Coronary artery (tissue), 2 donors: ENCODE measurements around the gene MYO18B.

Experiments used
- DNase-seq: peaks from one replicate; pipeline ENCODE4 v3.0.0-alpha.2; 2017; ENCODE audit warnings: low spot score
- H3K27ac ChIP-seq, 2 donors: fragments of 200-600 bp; sonication (generic); one replicate each; pipeline ENCODE4 v1.5.1; 2016 to 2019
- H3K4me3 ChIP-seq: fragments of 200-600 bp; sonication (generic); 2 replicates; pipeline ENCODE4 v1.5.1; 2016; ENCODE audit warnings: mild to moderate bottlenecking, moderate library complexity
- TF ChIP-seq, protein P1 (sequence below): fragments of 200-600 bp; sonication (generic); IDR thresholded peaks from one replicate; pipeline ENCODE4 v1.5.1; 2019; ENCODE audit warnings: antibody characterized with exemption

MYO18B gene

DNA sequence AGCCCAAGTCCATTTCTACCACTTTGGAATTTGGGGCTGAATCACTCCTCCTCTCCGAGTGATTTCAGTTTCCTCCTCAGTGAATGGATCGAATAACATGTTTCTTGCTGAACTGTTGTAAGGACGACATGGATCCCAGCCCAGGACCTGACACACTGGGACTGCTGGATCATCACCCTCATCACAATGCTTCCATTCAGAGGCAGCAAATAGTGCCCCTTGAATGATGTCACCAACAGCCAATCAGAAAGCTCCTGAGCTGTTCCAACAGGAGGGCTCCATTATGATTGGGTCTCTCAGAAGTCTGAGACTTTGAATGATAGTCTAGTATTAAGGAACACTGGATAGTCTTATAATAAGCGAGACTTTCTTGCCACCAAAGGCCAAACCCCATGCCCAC is 158.9 kb downstream of the MYO18B start:
- no peak overlapping the region for H3K27ac ChIP-seq
- TF ChIP-seq, protein P1, sequence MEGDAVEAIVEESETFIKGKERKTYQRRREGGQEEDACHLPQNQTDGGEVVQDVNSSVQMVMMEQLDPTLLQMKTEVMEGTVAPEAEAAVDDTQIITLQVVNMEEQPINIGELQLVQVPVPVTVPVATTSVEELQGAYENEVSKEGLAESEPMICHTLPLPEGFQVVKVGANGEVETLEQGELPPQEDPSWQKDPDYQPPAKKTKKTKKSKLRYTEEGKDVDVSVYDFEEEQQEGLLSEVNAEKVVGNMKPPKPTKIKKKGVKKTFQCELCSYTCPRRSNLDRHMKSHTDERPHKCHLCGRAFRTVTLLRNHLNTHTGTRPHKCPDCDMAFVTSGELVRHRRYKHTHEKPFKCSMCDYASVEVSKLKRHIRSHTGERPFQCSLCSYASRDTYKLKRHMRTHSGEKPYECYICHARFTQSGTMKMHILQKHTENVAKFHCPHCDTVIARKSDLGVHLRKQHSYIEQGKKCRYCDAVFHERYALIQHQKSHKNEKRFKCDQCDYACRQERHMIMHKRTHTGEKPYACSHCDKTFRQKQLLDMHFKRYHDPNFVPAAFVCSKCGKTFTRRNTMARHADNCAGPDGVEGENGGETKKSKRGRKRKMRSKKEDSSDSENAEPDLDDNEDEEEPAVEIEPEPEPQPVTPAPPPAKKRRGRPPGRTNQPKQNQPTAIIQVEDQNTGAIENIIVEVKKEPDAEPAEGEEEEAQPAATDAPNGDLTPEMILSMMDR, result no peak
- DNase-seq, result no peak
- no peak overlapping the region for H3K4me3 ChIP-seq

DNA sequence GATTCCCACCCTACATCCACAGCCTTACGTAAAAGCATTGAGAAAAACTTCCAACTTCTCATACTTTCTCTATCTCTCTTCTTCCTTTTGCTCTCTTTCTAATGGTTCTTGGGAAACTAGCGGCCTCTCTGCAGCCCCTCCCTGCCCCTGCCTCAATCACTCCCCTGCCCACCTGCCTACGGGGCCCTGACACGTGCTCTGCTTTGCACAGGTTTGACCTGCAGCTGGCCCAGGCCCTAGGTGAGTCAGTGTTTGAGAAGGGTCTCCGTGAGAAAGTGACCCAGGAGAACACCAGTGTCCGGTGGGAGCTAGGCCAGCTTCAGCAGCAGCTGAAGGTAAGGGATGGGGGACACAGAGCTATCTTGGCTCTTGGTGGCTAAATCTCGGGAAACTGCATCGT is 160.4 kb downstream of the MYO18B start:
- Histone ChIP-seq H3K4me3 (no peak overlapping the region), H3K27ac (no peak overlapping the region)
- no peak for DNase-seq
- TF ChIP-seq, protein P1, result no peak

- TF ChIP-seq, protein P1, result no peak
- no peak for DNase-seq
- no peak overlapping the region for H3K27ac ChIP-seq
- no peak overlapping the region for H3K4me3 ChIP-seq
Measured at GRCh38 chr22:25903294-25903693, 161.3 kb downstream of the MYO18B start.

DNA sequence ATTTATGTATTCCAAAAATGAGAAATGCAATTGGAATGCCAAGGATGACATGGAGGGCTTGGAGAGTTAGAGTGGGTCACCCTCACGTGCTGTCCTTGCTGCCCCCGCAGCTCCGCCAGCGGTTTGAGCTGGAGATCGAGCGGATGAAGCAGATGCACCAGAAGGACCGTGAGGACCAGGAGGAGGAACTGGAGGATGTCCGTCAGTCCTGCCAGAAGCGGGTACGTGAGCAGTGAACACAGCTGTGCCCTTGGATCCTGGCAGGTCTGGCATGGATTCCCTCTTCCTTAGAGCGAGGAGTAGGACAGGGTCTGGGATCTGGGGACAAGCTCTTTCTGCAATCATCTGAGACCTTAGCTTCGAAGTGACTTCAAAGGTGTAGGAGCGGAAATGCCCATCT is 166.2 kb downstream of the MYO18B start:
- Histone ChIP-seq H3K4me3 (no peak overlapping the region), H3K27ac (no peak overlapping the region)
- no peak for DNase-seq
- TF ChIP-seq, protein P1, result no peak

DNA sequence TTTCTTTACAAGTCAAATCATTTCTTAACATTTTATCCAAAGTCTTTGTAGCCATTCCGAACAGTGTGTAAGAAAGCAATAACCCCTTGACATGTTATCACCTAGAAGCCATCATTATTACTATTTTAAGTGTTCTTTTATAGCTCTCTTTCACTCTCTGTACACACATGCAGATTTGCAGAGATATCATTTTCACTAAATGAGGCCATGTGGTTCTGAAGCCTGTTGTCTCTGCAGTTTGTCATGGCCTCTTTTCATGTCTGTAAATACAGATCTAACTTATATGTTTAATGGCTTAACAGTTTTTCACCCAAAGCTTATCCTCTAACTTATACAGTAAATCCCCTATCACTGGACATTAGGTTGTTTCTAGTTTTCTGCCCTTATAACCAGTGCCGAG is 166.8 kb downstream of the MYO18B start:
- H3K27ac ChIP-seq, result no peak overlapping the region
- DNase-seq, result no peak
- TF ChIP-seq, protein P1, result no peak
- H3K4me3 ChIP-seq, result no peak overlapping the region

DNA sequence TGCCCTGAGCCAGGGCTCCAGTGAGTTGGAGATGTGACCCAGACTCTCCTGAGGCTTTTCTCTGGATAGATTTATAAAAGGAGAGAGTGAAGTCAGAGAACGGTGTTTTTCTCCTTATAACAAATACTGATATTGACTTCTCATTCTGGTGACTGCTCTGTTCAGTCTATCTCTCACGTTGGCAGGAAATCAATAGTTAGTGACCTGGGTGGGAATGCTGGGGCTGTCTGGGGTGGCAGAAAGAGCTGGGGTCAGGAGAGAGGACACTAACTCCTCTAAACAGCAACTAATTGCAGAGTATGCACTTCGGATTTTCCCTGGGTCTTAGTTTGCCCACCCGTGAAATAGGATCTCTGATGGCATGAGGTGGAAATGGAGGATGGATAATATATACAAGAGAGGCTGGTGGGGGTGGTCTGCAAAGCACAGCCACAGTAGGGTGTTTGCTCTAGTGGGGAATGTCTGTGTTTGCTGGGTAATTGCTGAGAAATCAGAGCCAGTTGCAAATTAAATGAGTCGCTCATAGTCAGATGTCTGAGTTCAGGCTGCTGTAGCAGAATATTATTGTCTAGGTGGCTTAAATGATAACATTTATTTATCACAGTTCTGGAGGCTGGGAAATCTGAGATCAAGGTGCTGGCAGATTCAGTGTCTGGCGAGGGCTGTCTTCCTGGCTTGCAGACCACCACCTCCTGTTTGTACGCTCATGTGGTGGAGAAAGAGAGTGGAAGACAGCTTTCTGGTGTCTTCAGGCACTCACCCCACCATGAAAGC is 167.8 kb downstream of the MYO18B start:
- H3K4me3 ChIP-seq, result no peak overlapping the region
- TF ChIP-seq, protein P1, result no peak
- DNase-seq, result no peak
- H3K27ac ChIP-seq, result no peak overlapping the region

- Histone ChIP-seq H3K4me3 (no peak overlapping the region), H3K27ac (no peak overlapping the region)
- DNase-seq, result no peak
- TF ChIP-seq, protein P1, result no peak
Measured at GRCh38 chr22:25911243-25911972, 169.4 kb downstream of the MYO18B start.
